ENCODE measurements around the gene CXCR1.

- TF ChIP-seq POLR2A (IDR thresholded peaks at IDR 0.05): no peak
- TF ChIP-seq, protein P1, sequence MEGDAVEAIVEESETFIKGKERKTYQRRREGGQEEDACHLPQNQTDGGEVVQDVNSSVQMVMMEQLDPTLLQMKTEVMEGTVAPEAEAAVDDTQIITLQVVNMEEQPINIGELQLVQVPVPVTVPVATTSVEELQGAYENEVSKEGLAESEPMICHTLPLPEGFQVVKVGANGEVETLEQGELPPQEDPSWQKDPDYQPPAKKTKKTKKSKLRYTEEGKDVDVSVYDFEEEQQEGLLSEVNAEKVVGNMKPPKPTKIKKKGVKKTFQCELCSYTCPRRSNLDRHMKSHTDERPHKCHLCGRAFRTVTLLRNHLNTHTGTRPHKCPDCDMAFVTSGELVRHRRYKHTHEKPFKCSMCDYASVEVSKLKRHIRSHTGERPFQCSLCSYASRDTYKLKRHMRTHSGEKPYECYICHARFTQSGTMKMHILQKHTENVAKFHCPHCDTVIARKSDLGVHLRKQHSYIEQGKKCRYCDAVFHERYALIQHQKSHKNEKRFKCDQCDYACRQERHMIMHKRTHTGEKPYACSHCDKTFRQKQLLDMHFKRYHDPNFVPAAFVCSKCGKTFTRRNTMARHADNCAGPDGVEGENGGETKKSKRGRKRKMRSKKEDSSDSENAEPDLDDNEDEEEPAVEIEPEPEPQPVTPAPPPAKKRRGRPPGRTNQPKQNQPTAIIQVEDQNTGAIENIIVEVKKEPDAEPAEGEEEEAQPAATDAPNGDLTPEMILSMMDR (IDR thresholded peaks at IDR 0.05): no peak
Measured at GRCh38 chr2:218128781-218129457, 37.8 kb downstream of the CXCR1 start.
